OCI-LY7 (cell line): ENCODE data around the gene CYP3A7. TPM values are rescaled to one million over a fixed set of nuclear protein-coding genes. Genes with fewer than 3 reads are reported as not detected.

ENCODE experiments used
- BruUV-seq: library from RNA; stranded (reverse); fragments of 400-500 nt; replicated peaks from 2 replicates; lab custom pipeline; 2021; lab: Mats Ljungman, UMichigan
- CTCF ChIA-PET: fragments of 300-600 bp; sonication (Branson Sonifier 250); formaldehyde crosslinking; loops from one replicate; lab custom pipeline; 2022; ENCODE audit warnings: antibody characterized with exemption; ENCODE audit not compliant: unreplicated experiment; lab: Charles Lee
- POLR2A ChIA-PET: fragments of 300-600 bp; sonication (Branson Sonifier 250); formaldehyde crosslinking; loops from one replicate; lab custom pipeline; 2022; ENCODE audit warnings: antibody characterized with exemption; lab: Charles Lee
- DNase-seq: peaks from one replicate; pipeline ENCODE4 v3.0.0-alpha.2; 2015; ENCODE audit warnings: low spot score
- H2AFZ ChIP-seq: fragments of 200-600 bp; sonication (generic), shearing (Covaris generic); 2 replicates; pipeline ENCODE4 v1.6.1; 2014; ENCODE audit warnings: mild to moderate bottlenecking, antibody characterized with exemption, low read length, moderate library complexity
- H3K27ac ChIP-seq: fragments of 200-600 bp; sonication (generic); 2 replicates; pipeline ENCODE4 v1.5.1; 2014; ENCODE audit warnings: mixed run types, low read depth, mild to moderate bottlenecking, moderate library complexity, low read length, inconsistent platforms; ENCODE audit not compliant: poor library complexity, severe bottlenecking
- H3K36me3 ChIP-seq: fragments of 200-600 bp; sonication (generic); 2 replicates; pipeline ENCODE4 v1.6.1; 2014; ENCODE audit warnings: mild to moderate bottlenecking, antibody characterized with exemption, low read length, moderate library complexity, mixed read lengths; ENCODE audit not compliant: insufficient read depth
- H3K4me1 ChIP-seq: fragments of 200-600 bp; sonication (generic); 2 replicates; pipeline ENCODE4 v1.5.1; 2014; ENCODE audit warnings: mild to moderate bottlenecking, low read length; ENCODE audit not compliant: insufficient read depth, poor library complexity, severe bottlenecking
- H3K4me2 ChIP-seq: fragments of 200-600 bp; sonication (generic); 2 replicates; pipeline ENCODE4 v1.6.1; 2014; ENCODE audit warnings: mild to moderate bottlenecking, low read length
- H3K4me3 ChIP-seq: fragments of 200-600 bp; sonication (generic); 2 replicates; pipeline ENCODE4 v1.5.1; 2014; ENCODE audit warnings: mild to moderate bottlenecking, low read depth, low read length; ENCODE audit not compliant: poor library complexity, severe bottlenecking
- H3K79me2 ChIP-seq: fragments of 200-600 bp; sonication (generic); 2 replicates; pipeline ENCODE4 v1.6.1; 2016; ENCODE audit warnings: low read depth, mild to moderate bottlenecking, low read length, moderate library complexity, mixed read lengths; ENCODE audit not compliant: insufficient read depth
- H3K9me2 ChIP-seq: fragments of 200-600 bp; sonication (generic); 2 replicates; pipeline ENCODE4 v1.6.1; 2016; ENCODE audit warnings: mild to moderate bottlenecking, low read length, mixed read lengths; ENCODE audit not compliant: insufficient read depth
- H3K9me3 ChIP-seq: fragments of 200-600 bp; sonication (generic); 2 replicates; pipeline ENCODE4 v1.6.1; 2014; ENCODE audit warnings: mild to moderate bottlenecking, mixed run types, low read length, mixed read lengths
- H4K20me1 ChIP-seq: fragments of 200-600 bp; sonication (generic); 2 replicates; pipeline ENCODE4 v1.6.1; 2014; ENCODE audit warnings: mild to moderate bottlenecking, antibody characterized with exemption, low read length, moderate library complexity, mixed read lengths; ENCODE audit not compliant: insufficient read depth
- EZH2phosphoT487 ChIP-seq: fragments of 200-600 bp; sonication (generic); IDR thresholded peaks from 2 replicates; pipeline ENCODE4 v1.6.1; 2018; ENCODE audit warnings: low read depth, borderline replicate concordance, mild to moderate bottlenecking, mixed run types, antibody characterized with exemption, low read length, moderate library complexity, mixed read lengths
- intact Hi-C: fragments of 100-400 bp; cut with micrococcal nuclease; formaldehyde crosslinking; loops from one replicate; pipeline ENCODE4 v1.10.0; 2022; ENCODE audit not compliant: unreplicated experiment
- total RNA-seq, 2 experiments: library from RNA; depleted of rRNA in 1 of 2; stranded (reverse); fragments of >200 nt in 1 of 2; shearing (Covaris generic) in 1 of 2; gene quantifications; 2 replicates each; pipeline ENCODE4 v1.2.3, GENCODE V29; 2014 to 2022
- TF ChIP-seq, protein P1 (sequence below): fragments of 200-600 bp; sonication (generic); conservative IDR thresholded peaks from 2 replicates; pipeline ENCODE4 v1.5.1; 2014; ENCODE audit warnings: mild to moderate bottlenecking, antibody characterized with exemption, low read length, moderate library complexity, mixed read lengths

Gene CYP3A7
- total RNA-seq, 2 experiments from 2014 or later: not detected

DNA sequence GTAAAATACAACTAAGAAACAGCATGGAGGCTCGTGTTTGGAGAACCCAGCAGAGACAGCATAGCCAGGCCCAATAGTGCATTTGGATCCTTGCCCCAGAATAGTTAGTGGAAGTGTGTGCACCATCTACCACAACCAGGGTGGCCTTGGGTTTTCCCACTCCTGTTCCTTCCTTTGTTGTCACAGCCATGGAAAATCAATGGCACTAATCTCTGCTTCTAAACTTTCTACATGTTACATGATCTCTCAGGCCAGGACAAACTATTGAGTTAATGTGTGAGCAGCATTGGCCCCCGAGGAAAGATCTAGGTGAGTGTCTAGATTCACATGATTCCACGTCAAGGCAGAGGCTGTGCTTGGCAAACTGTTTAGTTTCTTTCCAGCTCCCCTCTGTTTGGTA, 2.0 kb downstream of the CYP3A7 start:
- ChIA-PET POLR2A (no interaction called here), CTCF (no interaction called here)
- TF ChIP-seq, protein P1, sequence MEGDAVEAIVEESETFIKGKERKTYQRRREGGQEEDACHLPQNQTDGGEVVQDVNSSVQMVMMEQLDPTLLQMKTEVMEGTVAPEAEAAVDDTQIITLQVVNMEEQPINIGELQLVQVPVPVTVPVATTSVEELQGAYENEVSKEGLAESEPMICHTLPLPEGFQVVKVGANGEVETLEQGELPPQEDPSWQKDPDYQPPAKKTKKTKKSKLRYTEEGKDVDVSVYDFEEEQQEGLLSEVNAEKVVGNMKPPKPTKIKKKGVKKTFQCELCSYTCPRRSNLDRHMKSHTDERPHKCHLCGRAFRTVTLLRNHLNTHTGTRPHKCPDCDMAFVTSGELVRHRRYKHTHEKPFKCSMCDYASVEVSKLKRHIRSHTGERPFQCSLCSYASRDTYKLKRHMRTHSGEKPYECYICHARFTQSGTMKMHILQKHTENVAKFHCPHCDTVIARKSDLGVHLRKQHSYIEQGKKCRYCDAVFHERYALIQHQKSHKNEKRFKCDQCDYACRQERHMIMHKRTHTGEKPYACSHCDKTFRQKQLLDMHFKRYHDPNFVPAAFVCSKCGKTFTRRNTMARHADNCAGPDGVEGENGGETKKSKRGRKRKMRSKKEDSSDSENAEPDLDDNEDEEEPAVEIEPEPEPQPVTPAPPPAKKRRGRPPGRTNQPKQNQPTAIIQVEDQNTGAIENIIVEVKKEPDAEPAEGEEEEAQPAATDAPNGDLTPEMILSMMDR: no peak
- no peak for TF ChIP-seq EZH2phosphoT487
- Histone ChIP-seq H3K9me3 (no peaks in the 10 kb centered on the region), H3K4me3 (no peak overlapping the region), H3K27ac (no peak overlapping the region), H3K4me2 (no peak overlapping the region), H2AFZ (no peak overlapping the region), H4K20me1 (no peaks in the 10 kb centered on the region), H3K4me1 (no peaks in the 10 kb centered on the region), H3K79me2 (no peaks in the 10 kb centered on the region), H3K9me2 (no peaks in the 10 kb centered on the region), H3K36me3 (no peaks in the 10 kb centered on the region)
- BruUV-seq: no TSS peak
- intact Hi-C loops: no loop called here
- no peak for DNase-seq

DNA sequence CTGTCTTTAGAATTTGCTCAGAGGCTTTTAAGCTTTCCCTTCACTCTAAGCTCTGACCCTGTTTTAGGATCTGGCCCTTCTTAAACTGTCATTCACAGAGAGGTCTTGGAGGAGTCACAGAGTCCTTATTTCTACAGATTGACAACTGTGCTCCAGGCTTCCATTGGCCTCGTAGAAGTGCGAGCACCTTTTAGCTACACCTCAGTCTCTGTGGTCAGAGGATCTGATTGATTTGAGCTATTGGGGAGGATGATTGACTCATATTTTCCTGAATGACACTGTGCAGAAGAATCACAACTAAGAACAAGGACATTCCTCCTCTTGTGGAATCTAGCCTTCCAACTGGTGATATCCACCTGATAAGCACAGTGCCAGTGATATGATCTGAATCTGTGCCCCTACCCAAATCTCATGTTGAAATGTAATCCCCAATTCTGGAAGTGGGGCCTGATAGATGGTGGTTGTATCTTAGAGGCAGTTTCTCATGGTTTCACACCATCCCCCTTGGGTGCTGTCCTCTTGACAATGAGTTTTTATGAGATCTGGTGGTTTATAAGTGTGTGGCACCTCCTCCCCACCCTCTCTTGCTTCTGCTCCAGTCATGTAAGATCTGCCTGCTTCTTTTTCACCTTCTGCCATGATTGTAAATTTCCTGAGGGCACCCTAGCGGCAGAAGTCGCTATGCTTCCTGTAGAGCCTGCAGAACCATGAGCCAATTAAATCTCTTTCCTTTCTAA, 3.2 kb downstream of the CYP3A7 start:
- POLR2A ChIA-PET: interaction anchor here (0.6 kb wide), 1 partner anchor 300 kb away, joined by 4 read pairs; no protein-coding TSS in a partner anchor
- no peaks in the 10 kb centered on the region for H3K9me3 ChIP-seq
- BruUV-seq: no TSS peak
- TF ChIP-seq EZH2phosphoT487: no peak
- TF ChIP-seq, protein P1: no peak
- intact Hi-C loops: no loop called here
- H3K27ac ChIP-seq: no peak overlapping the region
- no peak overlapping the region for H2AFZ ChIP-seq
- H3K4me2 ChIP-seq: no peak overlapping the region
- no peaks in the 10 kb centered on the region for H3K79me2 ChIP-seq
- no peak overlapping the region for H3K4me3 ChIP-seq
- DNase-seq: no peak
- no peaks in the 10 kb centered on the region for H3K36me3 ChIP-seq
- H3K4me1 ChIP-seq: no peaks in the 10 kb centered on the region
- CTCF ChIA-PET: no interaction called here
- H3K9me2 ChIP-seq: no peaks in the 10 kb centered on the region
- H4K20me1 ChIP-seq: no peaks in the 10 kb centered on the region

DNA sequence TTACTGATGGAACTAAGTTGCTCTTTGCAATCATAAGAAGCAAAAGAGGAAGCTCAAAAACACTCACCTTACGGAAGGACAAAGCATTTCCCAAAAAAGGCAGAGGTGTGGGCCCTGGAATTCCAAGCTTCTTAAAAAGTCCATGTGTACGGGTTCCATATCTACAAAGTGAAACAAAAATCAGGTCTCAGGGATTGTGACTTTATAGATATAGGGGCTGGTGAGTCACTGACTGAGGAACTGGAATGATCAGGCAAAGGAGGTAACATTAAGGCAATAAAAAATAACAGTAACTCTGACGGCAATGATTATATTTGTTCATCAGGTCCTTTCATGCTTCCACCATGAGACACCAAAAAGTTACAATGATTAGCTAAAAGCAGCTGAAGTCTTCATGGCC, 4.0 kb downstream of the CYP3A7 start:
- no peak overlapping the region for H3K4me2 ChIP-seq
- intact Hi-C loops: no loop called here

More for the DNA sequence above, 4.0 kb downstream of the CYP3A7 start:
- Histone ChIP-seq H3K4me1 (no peaks in the 10 kb centered on the region), H3K27ac (no peak overlapping the region), H2AFZ (no peak overlapping the region), H4K20me1 (no peaks in the 10 kb centered on the region), H3K79me2 (no peaks in the 10 kb centered on the region), H3K4me3 (no peak overlapping the region), H3K9me2 (no peaks in the 10 kb centered on the region), H3K9me3 (no peaks in the 10 kb centered on the region), H3K36me3 (no peaks in the 10 kb centered on the region)
- TF ChIP-seq, protein P1: no peak
- no peak for TF ChIP-seq EZH2phosphoT487
- BruUV-seq: no TSS peak
- no peak for DNase-seq
- POLR2A ChIA-PET: no interaction called here
- CTCF ChIA-PET: no interaction called here
